Measurements from ENCODE around the gene USP17L19.
"Not testable (repeated sequence)": the region's sequence is repeated elsewhere in the genome, so short reads cannot be mapped to it uniquely, and the experiment has no call there.

The USP17L19 gene, protein sequence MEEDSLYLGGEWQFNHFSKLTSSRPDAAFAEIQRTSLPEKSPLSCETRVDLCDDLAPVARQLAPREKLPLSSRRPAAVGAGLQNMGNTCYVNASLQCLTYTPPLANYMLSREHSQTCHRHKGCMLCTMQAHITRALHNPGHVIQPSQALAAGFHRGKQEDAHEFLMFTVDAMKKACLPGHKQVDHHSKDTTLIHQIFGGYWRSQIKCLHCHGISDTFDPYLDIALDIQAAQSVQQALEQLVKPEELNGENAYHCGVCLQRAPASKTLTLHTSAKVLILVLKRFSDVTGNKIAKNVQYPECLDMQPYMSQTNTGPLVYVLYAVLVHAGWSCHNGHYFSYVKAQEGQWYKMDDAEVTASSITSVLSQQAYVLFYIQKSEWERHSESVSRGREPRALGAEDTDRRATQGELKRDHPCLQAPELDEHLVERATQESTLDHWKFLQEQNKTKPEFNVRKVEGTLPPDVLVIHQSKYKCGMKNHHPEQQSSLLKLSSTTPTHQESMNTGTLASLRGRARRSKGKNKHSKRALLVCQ

DNA sequence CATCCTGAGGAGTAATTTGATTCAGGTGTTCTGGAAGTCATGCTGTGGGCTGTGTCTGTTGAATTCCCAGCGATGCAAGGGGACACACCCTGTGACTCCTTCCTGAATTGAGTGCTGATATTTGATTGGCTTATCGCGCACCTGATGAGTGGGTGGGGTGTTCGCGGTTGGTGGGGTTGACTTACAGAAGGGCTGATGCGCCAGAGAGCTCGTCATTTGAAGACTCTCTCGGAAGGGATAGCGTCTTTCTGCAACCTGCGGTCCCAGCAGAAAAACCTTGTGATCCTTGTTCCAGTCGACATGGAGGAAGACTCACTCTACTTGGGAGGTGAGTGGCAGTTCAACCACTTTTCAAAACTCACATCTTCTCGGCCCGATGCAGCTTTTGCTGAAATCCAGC, at the start of gene USP17L19:
Gene USP17L19 (plus strand): TSS at position 301 of the 400 bp plus-strand sequence. CDS start 0 bp downstream, at position 301.
- not testable (repeated sequence) for DNase-seq (ENCODE audit: low read depth in 2 of 2)

DNA sequence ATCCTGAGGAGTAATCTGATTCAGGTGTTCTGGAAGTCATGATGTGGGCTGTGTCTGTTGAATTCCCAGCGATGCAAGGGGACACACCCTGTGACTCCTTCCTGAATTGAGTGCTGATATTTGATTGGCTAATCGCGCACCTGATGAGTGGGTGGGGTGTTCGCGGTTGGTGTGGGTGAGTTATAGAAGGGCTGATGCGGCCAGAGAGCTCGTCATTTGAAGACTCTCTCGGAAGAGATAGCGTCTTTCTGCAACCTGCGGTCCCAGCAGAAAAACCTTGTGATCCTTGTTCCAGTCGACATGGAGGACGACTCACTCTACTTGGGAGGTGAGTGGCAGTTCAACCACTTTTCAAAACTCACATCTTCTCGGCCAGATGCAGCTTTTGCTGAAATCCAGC, 42.8 kb upstream of the USP17L19 start, which contains the start of gene USP17L10:
Gene USP17L10 (plus strand): TSS at position 301 of the 400 bp plus-strand sequence. CDS start 0 bp downstream, at position 301.
- not testable (repeated sequence) for DNase-seq (ENCODE audit: low read depth in 2 of 2)

DNA sequence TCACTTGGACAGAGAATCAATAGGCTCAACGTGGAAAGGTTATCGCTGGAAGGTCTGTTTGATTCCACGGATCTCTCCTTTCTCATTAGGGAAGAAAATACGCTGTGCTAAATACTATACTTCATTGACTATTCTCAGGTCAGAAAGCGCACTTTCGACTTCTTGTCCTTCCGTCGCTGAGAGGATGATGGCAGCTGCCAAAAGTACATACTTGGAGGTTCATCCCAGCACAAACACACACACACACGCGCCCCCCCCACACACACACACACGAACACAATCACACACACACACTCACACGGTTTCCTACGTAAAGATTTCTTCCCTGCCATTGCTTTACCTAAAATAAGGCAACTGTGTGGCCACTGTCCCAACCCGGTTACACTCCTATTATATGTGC, 38.5 kb upstream of the USP17L19 start:
- DNase-seq (ENCODE audit: low read depth in 2 of 2) = not testable (repeated sequence)

DNA sequence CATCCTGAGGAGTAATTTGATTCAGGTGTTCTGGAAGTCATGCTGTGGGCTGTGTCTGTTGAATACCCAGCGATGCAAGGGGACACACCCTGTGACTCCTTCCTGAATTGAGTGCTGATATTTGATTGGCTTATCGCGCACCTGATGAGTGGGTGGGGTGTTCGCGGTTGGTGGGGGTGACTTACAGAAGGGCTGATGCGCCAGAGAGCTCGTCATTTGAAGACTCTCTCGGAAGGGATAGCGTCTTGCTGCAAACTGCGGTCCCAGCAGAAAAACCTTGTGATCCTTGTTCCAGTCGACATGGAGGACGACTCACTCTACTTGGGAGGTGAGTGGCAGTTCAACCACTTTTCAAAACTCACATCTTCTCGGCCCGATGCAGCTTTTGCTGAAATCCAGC, 38.1 kb upstream of the USP17L19 start, which contains the start of gene USP17L11:
Gene USP17L11 (plus strand): TSS at position 301 of the 400 bp plus-strand sequence. CDS start 0 bp downstream, at position 301.
- DNase-seq (ENCODE audit: low read depth in 2 of 2) = not testable (repeated sequence)

DNA sequence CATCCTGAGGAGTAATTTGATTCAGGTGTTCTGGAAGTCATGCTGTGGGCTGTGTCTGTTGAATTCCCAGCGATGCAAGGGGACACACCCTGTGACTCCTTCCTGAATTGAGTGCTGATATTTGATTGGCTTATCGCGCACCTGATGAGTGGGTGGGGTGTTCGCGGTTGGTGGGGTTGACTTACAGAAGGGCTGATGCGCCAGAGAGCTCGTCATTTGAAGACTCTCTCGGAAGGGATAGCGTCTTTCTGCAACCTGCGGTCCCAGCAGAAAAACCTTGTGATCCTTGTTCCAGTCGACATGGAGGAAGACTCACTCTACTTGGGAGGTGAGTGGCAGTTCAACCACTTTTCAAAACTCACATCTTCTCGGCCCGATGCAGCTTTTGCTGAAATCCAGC, 33.3 kb upstream of the USP17L19 start, which contains the start of gene USP17L12:
Gene USP17L12 (plus strand): TSS at position 301 of the 400 bp plus-strand sequence. CDS start 0 bp downstream, at position 301.
- not testable (repeated sequence) for DNase-seq (ENCODE audit: low read depth in 2 of 2)

DNA sequence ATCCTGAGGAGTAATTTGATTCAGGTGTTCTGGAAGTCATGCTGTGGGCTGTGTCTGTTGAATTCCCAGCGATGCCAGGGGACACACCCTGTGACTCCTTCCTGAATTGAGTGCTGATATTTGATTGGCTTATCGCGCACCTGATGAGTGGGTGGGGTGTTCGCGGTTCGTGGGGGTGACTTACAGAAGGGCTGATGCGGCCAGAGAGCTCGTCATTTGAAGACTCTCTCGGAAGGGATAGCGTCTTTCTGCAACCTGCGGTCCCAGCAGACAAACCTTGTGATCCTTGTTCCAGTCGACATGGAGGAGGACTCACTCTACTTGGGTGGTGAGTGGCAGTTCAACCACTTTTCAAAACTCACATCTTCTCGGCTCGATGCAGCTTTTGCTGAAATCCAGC, 28.6 kb upstream of the USP17L19 start, which contains the start of gene USP17L13:
Gene USP17L13 (plus strand): TSS at position 301 of the 400 bp plus-strand sequence. CDS start 0 bp downstream, at position 301.
- DNase-seq (ENCODE audit: low read depth in 2 of 2) = not testable (repeated sequence)

DNA sequence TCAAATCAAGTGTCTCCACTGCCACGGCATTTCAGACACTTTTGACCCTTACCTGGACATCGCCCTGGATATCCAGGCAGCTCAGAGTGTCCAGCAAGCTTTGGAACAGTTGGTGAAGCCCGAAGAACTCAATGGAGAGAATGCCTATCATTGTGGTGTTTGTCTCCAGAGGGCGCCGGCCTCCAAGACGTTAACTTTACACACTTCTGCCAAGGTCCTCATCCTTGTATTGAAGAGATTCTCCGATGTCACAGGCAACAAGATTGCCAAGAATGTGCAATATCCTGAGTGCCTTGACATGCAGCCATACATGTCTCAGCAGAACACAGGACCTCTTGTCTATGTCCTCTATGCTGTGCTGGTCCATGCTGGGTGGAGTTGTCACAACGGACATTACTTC, 22.9 kb upstream of the USP17L19 start:
- not testable (repeated sequence) for DNase-seq (ENCODE audit: low read depth in 2 of 2)

DNA sequence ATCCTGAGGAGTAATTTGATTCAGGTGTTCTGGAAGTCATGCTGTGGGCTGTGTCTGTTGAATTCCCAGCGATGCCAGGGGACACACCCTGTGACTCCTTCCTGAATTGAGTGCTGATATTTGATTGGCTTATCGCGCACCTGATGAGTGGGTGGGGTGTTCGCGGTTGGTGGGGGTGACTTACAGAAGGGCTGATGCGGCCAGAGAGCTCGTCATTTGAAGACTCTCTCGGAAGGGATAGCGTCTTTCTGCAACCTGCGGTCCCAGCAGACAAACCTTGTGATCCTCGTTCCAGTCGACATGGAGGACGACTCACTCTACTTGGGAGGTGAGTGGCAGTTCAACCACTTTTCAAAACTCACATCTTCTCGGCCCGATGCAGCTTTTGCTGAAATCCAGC, 19.1 kb upstream of the USP17L19 start, which contains the start of gene USP17L15:
Gene USP17L15 (plus strand): TSS at position 301 of the 400 bp plus-strand sequence. CDS start 0 bp downstream, at position 301.
- DNase-seq (ENCODE audit: low read depth in 2 of 2) = not testable (repeated sequence)

DNA sequence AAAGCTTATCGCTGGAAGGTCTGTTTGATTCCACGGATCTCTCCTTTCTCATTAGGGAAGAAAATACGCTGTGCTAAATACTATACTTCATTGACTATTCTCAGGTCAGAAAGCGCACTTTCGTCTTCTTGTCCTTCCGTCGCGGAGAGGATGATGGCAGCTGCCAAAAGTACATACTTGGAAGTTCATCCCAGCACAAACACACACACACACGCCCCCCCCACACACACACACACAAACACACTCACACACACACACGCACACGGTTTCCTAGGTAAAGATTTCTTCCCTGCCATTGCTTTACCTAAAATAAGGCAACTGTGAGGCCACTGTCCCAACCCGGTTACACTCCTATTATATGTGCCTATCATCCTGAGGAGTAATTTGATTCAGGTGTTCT, 14.7 kb upstream of the USP17L19 start:
- DNase-seq (ENCODE audit: low read depth in 2 of 2) = not testable (repeated sequence)

DNA sequence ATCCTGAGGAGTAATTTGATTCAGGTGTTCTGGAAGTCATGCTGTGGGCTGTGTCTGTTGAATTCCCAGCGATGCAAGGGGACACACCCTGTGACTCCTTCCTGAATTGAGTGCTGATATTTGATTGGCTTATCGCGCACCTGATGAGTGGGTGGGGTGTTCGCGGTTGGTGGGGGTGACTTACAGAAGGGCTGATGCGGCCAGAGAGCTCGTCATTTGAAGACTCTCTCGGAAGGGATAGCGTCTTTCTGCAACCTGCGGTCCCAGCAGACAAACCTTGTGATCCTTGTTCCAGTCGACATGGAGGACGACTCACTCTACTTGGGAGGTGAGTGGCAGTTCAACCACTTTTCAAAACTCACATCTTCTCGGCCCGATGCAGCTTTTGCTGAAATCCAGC, 9.6 kb upstream of the USP17L19 start, which contains the start of gene USP17L17:
Gene USP17L17 (plus strand): TSS at position 301 of the 400 bp plus-strand sequence. CDS start 0 bp downstream, at position 301.
- DNase-seq (ENCODE audit: low read depth in 2 of 2) = not testable (repeated sequence)

DNA sequence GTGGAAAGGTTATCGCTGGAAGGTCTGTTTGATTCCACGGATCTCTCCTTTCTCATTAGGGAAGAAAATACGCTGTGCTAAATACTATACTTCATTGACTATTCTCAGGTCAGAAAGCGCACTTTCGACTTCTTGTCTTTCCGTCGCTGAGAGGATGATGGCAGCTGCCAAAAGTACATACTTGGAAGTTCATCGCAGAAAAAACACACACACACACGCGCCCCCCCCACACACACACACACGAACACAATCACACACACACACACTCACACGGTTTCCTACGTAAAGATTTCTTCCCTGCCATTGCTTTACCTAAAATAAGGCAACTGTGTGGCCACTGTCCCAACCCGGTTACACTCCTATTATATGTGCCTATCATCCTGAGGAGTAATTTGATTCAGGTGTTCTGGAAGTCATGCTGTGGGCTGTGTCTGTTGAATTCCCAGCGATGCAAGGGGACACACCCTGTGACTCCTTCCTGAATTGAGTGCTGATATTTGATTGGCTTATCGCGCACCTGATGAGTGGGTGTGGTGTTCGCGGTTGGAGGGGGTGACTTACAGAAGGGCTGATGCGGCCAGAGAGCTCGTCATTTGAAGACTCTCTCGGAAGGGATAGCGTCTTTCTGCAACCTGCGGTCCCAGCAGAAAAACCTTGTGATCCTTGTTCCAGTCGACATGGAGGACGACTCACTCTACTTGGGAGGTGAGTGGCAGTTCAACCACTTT, 5.1 kb upstream of the USP17L19 start, which contains the start of gene USP17L18:
Gene USP17L18 (plus strand): TSS at position 678 of the 728 bp plus-strand sequence. CDS start 0 bp downstream, at position 678.
- not testable (repeated sequence) for DNase-seq (ENCODE audit: low read depth in 2 of 2)

DNA sequence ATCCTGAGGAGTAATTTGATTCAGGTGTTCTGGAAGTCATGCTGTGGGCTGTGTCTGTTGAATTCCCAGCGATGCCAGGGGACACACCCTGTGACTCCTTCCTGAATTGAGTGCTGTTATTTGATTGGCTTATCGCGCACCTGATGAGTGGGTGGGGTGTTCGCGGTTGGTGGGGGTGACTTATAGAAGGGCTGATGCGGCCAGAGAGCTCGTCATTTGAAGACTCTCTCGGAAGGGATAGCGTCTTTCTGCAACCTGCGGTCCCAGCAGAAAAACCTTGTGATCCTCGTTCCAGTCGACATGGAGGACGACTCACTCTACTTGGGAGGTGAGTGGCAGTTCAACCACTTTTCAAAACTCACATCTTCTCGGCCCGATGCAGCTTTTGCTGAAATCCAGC, 4.6 kb downstream of the USP17L19 start, which contains the start of gene USP17L20:
Gene USP17L20 (plus strand): TSS at position 301 of the 400 bp plus-strand sequence. CDS start 0 bp downstream, at position 301.
- not testable (repeated sequence) for DNase-seq (ENCODE audit: low read depth in 2 of 2)

DNA sequence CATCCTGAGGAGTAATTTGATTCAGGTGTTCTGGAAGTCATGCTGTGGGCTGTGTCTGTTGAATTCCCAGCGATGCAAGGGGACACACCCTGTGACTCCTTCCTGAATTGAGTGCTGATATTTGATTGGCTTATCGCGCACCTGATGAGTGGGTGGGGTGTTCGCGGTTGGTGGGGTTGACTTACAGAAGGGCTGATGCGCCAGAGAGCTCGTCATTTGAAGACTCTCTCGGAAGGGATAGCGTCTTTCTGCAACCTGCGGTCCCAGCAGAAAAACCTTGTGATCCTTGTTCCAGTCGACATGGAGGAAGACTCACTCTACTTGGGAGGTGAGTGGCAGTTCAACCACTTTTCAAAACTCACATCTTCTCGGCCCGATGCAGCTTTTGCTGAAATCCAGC, 9.4 kb downstream of the USP17L19 start, which contains the start of gene USP17L21:
Gene USP17L21 (plus strand): TSS at position 301 of the 400 bp plus-strand sequence. CDS start 0 bp downstream, at position 301.
- not testable (repeated sequence) for DNase-seq (ENCODE audit: low read depth in 2 of 2)

DNA sequence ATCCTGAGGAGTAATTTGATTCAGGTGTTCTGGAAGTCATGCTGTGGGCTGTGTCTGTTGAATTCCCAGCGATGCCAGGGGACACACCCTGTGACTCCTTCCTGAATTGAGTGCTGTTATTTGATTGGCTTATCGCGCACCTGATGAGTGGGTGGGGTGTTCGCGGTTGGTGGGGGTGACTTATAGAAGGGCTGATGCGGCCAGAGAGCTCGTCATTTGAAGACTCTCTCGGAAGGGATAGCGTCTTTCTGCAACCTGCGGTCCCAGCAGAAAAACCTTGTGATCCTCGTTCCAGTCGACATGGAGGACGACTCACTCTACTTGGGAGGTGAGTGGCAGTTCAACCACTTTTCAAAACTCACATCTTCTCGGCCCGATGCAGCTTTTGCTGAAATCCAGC, 14.1 kb downstream of the USP17L19 start, which contains the start of gene USP17L22:
Gene USP17L22 (plus strand): TSS at position 301 of the 400 bp plus-strand sequence. CDS start 0 bp downstream, at position 301.
- not testable (repeated sequence) for DNase-seq (ENCODE audit: low read depth in 2 of 2)

DNA sequence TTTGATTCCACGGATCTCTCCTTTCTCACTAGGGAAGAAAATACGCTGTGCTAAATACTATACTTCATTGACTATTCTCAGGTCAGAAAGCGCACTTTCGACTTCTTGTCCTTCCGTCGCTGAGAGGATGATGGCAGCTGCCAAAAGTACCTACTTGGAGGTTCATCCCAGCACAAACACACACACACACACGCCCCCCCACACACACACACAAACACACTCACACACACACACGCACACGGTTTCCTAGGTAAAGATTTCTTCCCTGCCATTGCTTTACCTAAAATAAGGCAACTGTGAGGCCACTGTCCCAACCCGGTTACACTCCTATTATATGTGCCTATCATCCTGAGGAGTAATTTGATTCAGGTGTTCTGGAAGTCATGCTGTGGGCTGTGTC, 18.5 kb downstream of the USP17L19 start:
- DNase-seq (ENCODE audit: low read depth in 2 of 2) = not testable (repeated sequence)

Measured in fibroblast of skin of left quadriceps (primary cell).